SK-N-SH (cell line): Measurements from ENCODE around the gene DNAH3. TPM values are rescaled to one million over a fixed set of nuclear protein-coding genes. Genes with fewer than 3 reads are reported as not detected.

ENCODE experiments used
- CTCF ChIA-PET: fragments of 300-600, 350-600 bp; formaldehyde crosslinking; extraction: SDS; loops from one replicate; lab custom pipeline; 2021; lab: Yijun Ruan, JAX
- POLR2A ChIA-PET: fragments of 350-600 bp; sonication (Branson Sonifier 250); formaldehyde crosslinking; extraction: SDS; loops from one replicate; lab custom pipeline; 2020; ENCODE audit warnings: antibody characterized with exemption, inconsistent platforms; lab: Yijun Ruan, JAX
- DNase-seq: peaks from one replicate; pipeline ENCODE4 v3.0.0; 2012
- H2AFZ ChIP-seq: fragments of 200-600 bp; sonication (generic); 2 replicates; pipeline ENCODE4 v1.8.1; 2016; ENCODE audit warnings: antibody characterized with exemption, mild to moderate bottlenecking, low read depth
- H3F3A ChIP-seq: fragments of 200-600 bp; sonication (generic); replicated peaks from 2 replicates; pipeline ENCODE3; 2016; ENCODE audit warnings: antibody characterized with exemption, mild to moderate bottlenecking; ENCODE audit not compliant: insufficient read depth
- H3K27ac ChIP-seq, 2 experiments: fragments of 200-500 bp in 1 of 2; fragments of 200-600 bp in 1 of 2; sonication (Bioruptor generic) in 1 of 2; sonication (generic), shearing (Covaris generic) in 1 of 2; 2 replicates each; pipeline versions ENCODE4 v1.5.1 to v1.6.1; 2014 to 2016; ENCODE audit warnings: low read depth in 2 of 2, inconsistent platforms in 1 of 2, low read length in 1 of 2, mild to moderate bottlenecking in 1 of 2, mixed read lengths in 1 of 2
- H3K27me3 ChIP-seq: fragments of 200-600 bp; sonication (generic), shearing (Covaris generic); 2 replicates; pipeline ENCODE4 v1.6.1; 2016; ENCODE audit warnings: mixed run types; ENCODE audit not compliant: insufficient read depth
- H3K36me3 ChIP-seq, 2 experiments: fragments of 200-500 bp in 1 of 2; fragments of 200-600 bp in 1 of 2; sonication (Bioruptor generic) in 1 of 2; sonication (generic) in 1 of 2; replicated peaks in 1 of 2; 2 replicates each; pipeline versions ENCODE3 to v1.5.1; 2014 to 2016; ENCODE audit warnings: low read length in 1 of 2, mild to moderate bottlenecking in 1 of 2; ENCODE audit not compliant: insufficient read depth in 2 of 2, control insufficient read depth in 1 of 2
- H3K4me1 ChIP-seq, 2 experiments: fragments of 200-500 bp in 1 of 2; fragments of 200-600 bp in 1 of 2; sonication (Bioruptor generic) in 1 of 2; sonication (generic), shearing (Covaris generic) in 1 of 2; 2 replicates each; pipeline versions ENCODE4 v1.5.1 to v1.6.1; 2014 to 2016; ENCODE audit warnings: low read depth in 1 of 2, low read length in 1 of 2, mixed run types in 1 of 2; ENCODE audit not compliant: insufficient read depth in 2 of 2, control insufficient read depth in 1 of 2
- H3K4me2 ChIP-seq: fragments of 200-600 bp; sonication (generic), shearing (Covaris generic); 2 replicates; pipeline ENCODE4 v1.6.1; 2017; ENCODE audit warnings: mixed run types
- H3K4me3 ChIP-seq, 2 experiments: fragments of 200-500 bp in 1 of 2; fragments of 200-600 bp in 1 of 2; sonication (Bioruptor generic) in 1 of 2; sonication (generic), shearing (Covaris generic) in 1 of 2; 2 replicates each; pipeline versions ENCODE4 v1.5.1 to v1.8.1; 2014 to 2016; ENCODE audit warnings: low read depth in 2 of 2, inconsistent platforms in 1 of 2, low read length in 1 of 2, mild to moderate bottlenecking in 1 of 2, mixed read lengths in 1 of 2, moderate library complexity in 1 of 2
- H3K79me2 ChIP-seq: fragments of 200-600 bp; sonication (generic); 2 replicates; pipeline ENCODE4 v1.8.1; 2017; ENCODE audit warnings: mild to moderate bottlenecking; ENCODE audit not compliant: insufficient read depth
- H3K9ac ChIP-seq: fragments of 200-600 bp; sonication (generic); 2 replicates; pipeline ENCODE4 v1.6.1; 2017; ENCODE audit warnings: mixed run types
- H3K9me2 ChIP-seq: fragments of 200-600 bp; sonication (generic); 2 replicates; pipeline ENCODE4 v1.6.1; 2017; ENCODE audit warnings: mixed run types
- H3K9me3 ChIP-seq: fragments of 200-600 bp; sonication (generic); 2 replicates; pipeline ENCODE4 v1.6.1; 2017; ENCODE audit warnings: mixed run types, mild to moderate bottlenecking, moderate library complexity
- H4K20me1 ChIP-seq: fragments of 200-600 bp; sonication (generic); 2 replicates; pipeline ENCODE4 v1.6.1; 2017; ENCODE audit warnings: mild to moderate bottlenecking, mixed run types; ENCODE audit not compliant: insufficient read depth
- CHD2 ChIP-seq: fragments of 150-350 bp; IDR thresholded peaks from 2 replicates; pipeline ENCODE4 v1.6.1; 2018; ENCODE audit warnings: low read length; ENCODE audit not compliant: partially characterized antibody
- FOXJ3 ChIP-seq: sonication (generic); formaldehyde crosslinking; IDR thresholded peaks from 2 replicates; pipeline ENCODE4 v1.5.1; 2020; ENCODE audit warnings: mild to moderate bottlenecking, missing genetic modification reagents
- GABPA ChIP-seq: IDR thresholded peaks from 2 replicates; pipeline ENCODE4 v1.4.0; 2012; ENCODE audit warnings: low read depth, mild to moderate bottlenecking
- GATA2 ChIP-seq: sonication (generic); formaldehyde crosslinking; IDR thresholded peaks from 2 replicates; pipeline ENCODE4 v1.5.0; 2020; ENCODE audit warnings: mild to moderate bottlenecking, missing genetic modification reagents
- JUND ChIP-seq: IDR thresholded peaks from 2 replicates; pipeline ENCODE4 v1.4.0; 2012
- MEF2A ChIP-seq: IDR thresholded peaks from 2 replicates; pipeline ENCODE4 v1.4.0; 2012; ENCODE audit warnings: low read depth, borderline replicate concordance
- MXI1 ChIP-seq: IDR thresholded peaks from 2 replicates; pipeline ENCODE4 v1.6.1; 2012; ENCODE audit warnings: mild to moderate bottlenecking, low read depth, low read length, improper control_type of control experiment
- NFIC ChIP-seq: IDR thresholded peaks from 2 replicates; pipeline ENCODE4 v1.4.0; 2012; ENCODE audit warnings: borderline replicate concordance
- NRF1 ChIP-seq: IDR thresholded peaks from 2 replicates; pipeline ENCODE4 v1.6.1; 2012; ENCODE audit warnings: low read depth, mild to moderate bottlenecking, low read length
- PBX3 ChIP-seq: IDR thresholded peaks from 2 replicates; pipeline ENCODE4; 2012
- POLR2AphosphoS5 ChIP-seq: IDR thresholded peaks from 2 replicates; pipeline ENCODE4 v1.6.1; 2012; ENCODE audit warnings: low read depth, low read length
- RAD21 ChIP-seq: IDR thresholded peaks from 2 replicates; pipeline ENCODE4 v1.6.1; 2012; ENCODE audit warnings: mild to moderate bottlenecking, low read length
- REST ChIP-seq: IDR thresholded peaks from 2 replicates; pipeline ENCODE4 v1.6.1; 2012; ENCODE audit warnings: mild to moderate bottlenecking, low read depth, low read length, moderate library complexity
- RFX5 ChIP-seq: IDR thresholded peaks from 2 replicates; pipeline ENCODE4 v1.6.1; 2012; ENCODE audit warnings: mild to moderate bottlenecking, improper control_type of control experiment, low read length
- SIN3A ChIP-seq: IDR thresholded peaks from 2 replicates; pipeline ENCODE4 v1.6.1; 2012; ENCODE audit warnings: low read depth, mild to moderate bottlenecking, low read length, moderate library complexity, borderline replicate concordance
- TAF1 ChIP-seq: IDR thresholded peaks from 2 replicates; pipeline ENCODE4 v1.6.1; 2012; ENCODE audit warnings: low read depth, mild to moderate bottlenecking, low read length, moderate library complexity, borderline replicate concordance
- TCF12 ChIP-seq: IDR thresholded peaks from 2 replicates; pipeline ENCODE4 v1.4.0; 2012
- WGBS: methylation state at CpG from one replicate; pipeline ENCODE4 v1.1.6; 2017; ENCODE audit warnings: low lambda C conversion rate; 5-methylcytosine and 5-hydroxymethylcytosine counted together
- polyA plus RNA-seq, 3 experiments: library from polyadenylated mRNA; depleted of rRNA; stranded (reverse); fragments of >200 nt; gene quantifications; 2 replicates each; pipeline ENCODE4 v1.2.3, GENCODE V29; 2012
- TF ChIP-seq, protein P1 (sequence below): fragments of 200-600 bp; sonication (generic); IDR thresholded peaks from 2 replicates; pipeline ENCODE4 v1.6.1; 2017; ENCODE audit warnings: antibody characterized with exemption, mild to moderate bottlenecking, moderate library complexity
- TF ChIP-seq, protein P2 (sequence below): fragments of 150-350 bp; IDR thresholded peaks from 2 replicates; pipeline ENCODE4 v1.6.1; 2017; ENCODE audit warnings: antibody characterized with exemption, low read length, low read depth, borderline replicate concordance
- TF ChIP-seq, protein P3 (sequence below): IDR thresholded peaks from 2 replicates; pipeline ENCODE4 v1.4.0; 2012; ENCODE audit warnings: low read depth, borderline replicate concordance

DNAH3 gene
- polyA plus RNA-seq, 1 of the 3 experiments (the other 2 are of a cell fraction) = not detected

DNA sequence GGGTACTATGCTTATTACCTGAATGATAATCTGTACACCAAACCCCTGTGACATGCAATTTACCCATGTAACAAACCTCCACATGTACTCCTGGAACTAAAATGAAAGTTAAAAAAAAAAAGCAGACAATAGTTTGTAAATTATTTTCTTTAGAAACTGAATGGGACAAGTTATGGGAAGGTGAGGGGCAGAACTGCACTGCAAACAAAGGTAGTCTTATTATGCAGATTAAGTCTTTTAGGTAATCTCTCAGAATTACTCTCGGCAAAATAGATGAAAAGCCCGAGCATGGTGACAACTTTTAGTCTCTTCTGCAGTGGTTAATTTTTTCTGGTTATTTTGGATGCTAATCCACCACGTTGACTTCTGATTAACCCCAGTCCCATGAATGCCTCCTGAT is 33.3 kb upstream of the DNAH3 start:
- POLR2A ChIA-PET = no interaction called here
- Histone ChIP-seq H2AFZ (no peak overlapping the region), H3K4me1 (no peaks in the 10 kb centered on the region; a peak in 1 of 4 replicates), H3K27me3 (no peaks in the 10 kb centered on the region), H3K4me3 (no peak overlapping the region), H3K9me3 (no peaks in the 10 kb centered on the region), H3K36me3 (peaks cover 5 to 26% of the 10 kb centered on the region in 2 experiments), H3F3A (no peaks in the 10 kb centered on the region), H3K79me2 (no peaks in the 10 kb centered on the region), H3K9ac (no peak overlapping the region), H4K20me1 (no peaks in the 10 kb centered on the region), H3K9me2 (no peaks in the 10 kb centered on the region), H3K4me2 (no peak overlapping the region), H3K27ac (no peak overlapping the region)
- CTCF ChIA-PET = no interaction called here
- TF ChIP-seq NFIC (no peak), MXI1 (no peak), TCF12 (no peak), PBX3 (no peak), GABPA (no peak), JUND (no peak), RFX5 (no peak), SIN3A (no peak), GATA2 (CRISPR knock-in tag) (no peak), RAD21 (no peak), FOXJ3 (CRISPR knock-in tag) (no peak), TAF1 (no peak), CHD2 (no peak), POLR2AphosphoS5 (no peak), REST (no peak), MEF2A (no peak), NRF1 (no peak)
- TF ChIP-seq, protein P1, sequence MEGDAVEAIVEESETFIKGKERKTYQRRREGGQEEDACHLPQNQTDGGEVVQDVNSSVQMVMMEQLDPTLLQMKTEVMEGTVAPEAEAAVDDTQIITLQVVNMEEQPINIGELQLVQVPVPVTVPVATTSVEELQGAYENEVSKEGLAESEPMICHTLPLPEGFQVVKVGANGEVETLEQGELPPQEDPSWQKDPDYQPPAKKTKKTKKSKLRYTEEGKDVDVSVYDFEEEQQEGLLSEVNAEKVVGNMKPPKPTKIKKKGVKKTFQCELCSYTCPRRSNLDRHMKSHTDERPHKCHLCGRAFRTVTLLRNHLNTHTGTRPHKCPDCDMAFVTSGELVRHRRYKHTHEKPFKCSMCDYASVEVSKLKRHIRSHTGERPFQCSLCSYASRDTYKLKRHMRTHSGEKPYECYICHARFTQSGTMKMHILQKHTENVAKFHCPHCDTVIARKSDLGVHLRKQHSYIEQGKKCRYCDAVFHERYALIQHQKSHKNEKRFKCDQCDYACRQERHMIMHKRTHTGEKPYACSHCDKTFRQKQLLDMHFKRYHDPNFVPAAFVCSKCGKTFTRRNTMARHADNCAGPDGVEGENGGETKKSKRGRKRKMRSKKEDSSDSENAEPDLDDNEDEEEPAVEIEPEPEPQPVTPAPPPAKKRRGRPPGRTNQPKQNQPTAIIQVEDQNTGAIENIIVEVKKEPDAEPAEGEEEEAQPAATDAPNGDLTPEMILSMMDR = no peak
- TF ChIP-seq, protein P2, sequence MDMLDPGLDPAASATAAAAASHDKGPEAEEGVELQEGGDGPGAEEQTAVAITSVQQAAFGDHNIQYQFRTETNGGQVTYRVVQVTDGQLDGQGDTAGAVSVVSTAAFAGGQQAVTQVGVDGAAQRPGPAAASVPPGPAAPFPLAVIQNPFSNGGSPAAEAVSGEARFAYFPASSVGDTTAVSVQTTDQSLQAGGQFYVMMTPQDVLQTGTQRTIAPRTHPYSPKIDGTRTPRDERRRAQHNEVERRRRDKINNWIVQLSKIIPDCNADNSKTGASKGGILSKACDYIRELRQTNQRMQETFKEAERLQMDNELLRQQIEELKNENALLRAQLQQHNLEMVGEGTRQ = no peak
- TF ChIP-seq, protein P3, sequence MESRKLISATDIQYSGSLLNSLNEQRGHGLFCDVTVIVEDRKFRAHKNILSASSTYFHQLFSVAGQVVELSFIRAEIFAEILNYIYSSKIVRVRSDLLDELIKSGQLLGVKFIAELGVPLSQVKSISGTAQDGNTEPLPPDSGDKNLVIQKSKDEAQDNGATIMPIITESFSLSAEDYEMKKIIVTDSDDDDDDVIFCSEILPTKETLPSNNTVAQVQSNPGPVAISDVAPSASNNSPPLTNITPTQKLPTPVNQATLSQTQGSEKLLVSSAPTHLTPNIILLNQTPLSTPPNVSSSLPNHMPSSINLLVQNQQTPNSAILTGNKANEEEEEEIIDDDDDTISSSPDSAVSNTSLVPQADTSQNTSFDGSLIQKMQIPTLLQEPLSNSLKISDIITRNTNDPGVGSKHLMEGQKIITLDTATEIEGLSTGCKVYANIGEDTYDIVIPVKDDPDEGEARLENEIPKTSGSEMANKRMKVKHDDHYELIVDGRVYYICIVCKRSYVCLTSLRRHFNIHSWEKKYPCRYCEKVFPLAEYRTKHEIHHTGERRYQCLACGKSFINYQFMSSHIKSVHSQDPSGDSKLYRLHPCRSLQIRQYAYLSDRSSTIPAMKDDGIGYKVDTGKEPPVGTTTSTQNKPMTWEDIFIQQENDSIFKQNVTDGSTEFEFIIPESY = no peak
- DNase-seq = no peak
- WGBS = 72% methylated on average over 3 of the region's 3 CpGs
